Subcutaneous adipose tissue (tissue), 4 donors: ENCODE data around the gene MAP3K5. TPM values are rescaled to one million over a fixed set of nuclear protein-coding genes. Genes with fewer than 3 reads are reported as not detected.

Experiments
- CTCF ChIP-seq: fragments of 450-650 bp; IDR thresholded peaks from one replicate; pipeline ENCODE4 v1.5.1; 2016; ENCODE audit warnings: low read depth, mild to moderate bottlenecking, control low read depth, antibody characterized with exemption, moderate library complexity
- total RNA-seq, 4 donors: library from RNA; depleted of rRNA; stranded (reverse); fragments of >200 nt; gene quantifications; one replicate each; pipeline ENCODE4 v1.1.0, GENCODE V29; 2016

The MAP3K5 gene
- total RNA-seq, 4 donors from 2014 or later = 20.9 to 44.0 (median 37.1) TPM

- TF ChIP-seq CTCF = no peak
Observed at GRCh38 chr6:136822046-136822375, 29.7 kb upstream of the MAP3K5 start.

DNA sequence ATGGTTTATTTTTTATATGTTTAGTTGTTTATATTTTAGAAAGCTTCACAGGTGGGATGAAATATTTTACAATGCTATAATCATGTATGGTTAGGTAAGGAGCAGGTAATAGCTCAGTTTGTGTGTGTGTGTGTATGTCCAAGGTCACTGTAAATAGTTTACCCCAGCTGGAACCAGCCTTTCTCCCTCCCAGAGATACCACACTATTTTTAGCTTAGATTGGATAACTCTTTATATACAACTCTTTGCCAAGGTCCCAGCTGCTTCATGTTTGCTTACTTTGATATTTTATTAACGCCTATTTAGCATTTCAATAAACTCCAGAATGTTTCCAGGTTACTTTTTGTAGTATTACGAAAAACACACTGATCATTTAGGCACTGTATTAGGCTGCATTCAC lies 28.3 kb upstream of the MAP3K5 start:
- TF ChIP-seq CTCF = no peak

- TF ChIP-seq CTCF = no peak
Observed at GRCh38 chr6:136816656-136817055, 24.4 kb upstream of the MAP3K5 start.

GRCh38 chr6:136812174-136812573 lies 19.9 kb upstream of the MAP3K5 start:
- TF ChIP-seq CTCF = no peak

DNA sequence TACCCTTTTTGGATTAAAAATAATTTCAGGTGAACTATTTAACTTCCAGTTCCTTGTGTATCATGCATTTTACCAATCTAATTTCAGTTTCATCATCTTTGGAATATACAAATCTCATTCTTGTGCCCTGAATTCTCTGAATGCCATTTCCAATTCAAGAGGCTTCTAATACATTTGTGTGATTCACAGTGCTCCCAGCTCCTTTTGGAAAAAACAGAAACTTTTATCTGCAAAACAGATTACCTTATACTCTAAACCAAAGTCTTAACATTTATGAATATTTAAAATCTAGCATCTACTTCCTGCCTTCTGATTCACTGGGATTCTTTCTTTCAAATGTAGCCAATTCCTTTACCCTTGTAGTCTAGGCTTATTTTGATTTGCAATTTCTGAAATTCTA lies 19.0 kb upstream of the MAP3K5 start:
- TF ChIP-seq CTCF = no peak

DNA sequence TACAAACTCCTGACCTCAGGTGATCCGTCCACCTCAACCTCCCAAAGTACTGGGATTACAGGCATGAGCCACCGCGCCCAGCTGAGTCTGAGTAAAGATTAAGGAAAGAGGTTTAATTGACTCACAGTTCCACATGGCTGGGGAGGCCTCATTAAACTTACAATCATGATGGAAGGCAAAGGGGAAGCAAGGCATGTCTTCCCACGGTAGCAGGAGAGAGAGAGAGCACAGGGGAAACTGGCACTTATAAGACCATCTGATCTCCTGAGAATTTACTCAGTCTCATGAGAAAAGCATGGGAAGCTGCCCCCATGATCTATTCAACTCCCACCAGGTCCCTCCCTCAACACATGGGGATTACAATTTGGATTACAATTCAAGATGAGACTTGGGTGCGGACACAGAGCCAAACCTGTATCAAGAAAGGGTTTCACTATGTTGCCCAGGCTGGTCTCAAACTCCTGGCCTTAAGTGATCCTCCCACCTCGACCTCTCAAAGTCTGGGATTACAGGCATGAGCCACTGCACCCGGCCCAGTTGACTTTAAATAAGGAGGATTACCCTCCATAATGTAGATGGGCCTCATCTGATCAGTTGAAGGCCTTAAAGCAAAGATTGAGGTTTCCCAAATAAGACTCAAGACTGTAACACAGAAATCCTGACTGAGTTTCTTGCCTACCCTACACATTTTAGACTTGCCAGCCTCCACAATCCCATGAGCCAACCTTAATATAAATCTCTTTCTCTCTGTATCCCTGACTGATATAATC lies 17.0 kb upstream of the MAP3K5 start:
- TF ChIP-seq CTCF = no peak

- TF ChIP-seq CTCF = no peak
Observed at GRCh38 chr6:136803608-136804007, 11.3 kb upstream of the MAP3K5 start.
